ENCODE data around the gene EFNA5.

The EFNA5 gene

GRCh38 chr5:107524111-107524510, 146.6 kb downstream of the EFNA5 start:
- no peak for TF ChIP-seq CTCF (IDR thresholded peaks at IDR 0.05; ENCODE audit: low read depth, low read length, missing control alignments)
- no peak overlapping the region for H3K4me3 ChIP-seq (replicated peaks; ENCODE audit: low read depth, low read length)
- DNase-seq (ENCODE audit: extremely low read depth, low read depth) = no peak

GRCh38 chr5:107523029-107523680, 147.6 kb downstream of the EFNA5 start:
- TF ChIP-seq CTCF (IDR thresholded peaks at IDR 0.05; ENCODE audit: low read depth, low read length, missing control alignments) = no peak
- no peak for DNase-seq (ENCODE audit: extremely low read depth, low read depth)
- H3K4me3 ChIP-seq (replicated peaks; ENCODE audit: low read depth, low read length) = no peak overlapping the region

- no peak for TF ChIP-seq CTCF (IDR thresholded peaks at IDR 0.05; ENCODE audit: low read depth, low read length, missing control alignments)
- DNase-seq (ENCODE audit: extremely low read depth, low read depth) = no peak
- H3K4me3 ChIP-seq (replicated peaks; ENCODE audit: low read depth, low read length) = no peak overlapping the region
Observed at GRCh38 chr5:107522456-107522855, 148.3 kb downstream of the EFNA5 start.

DNA sequence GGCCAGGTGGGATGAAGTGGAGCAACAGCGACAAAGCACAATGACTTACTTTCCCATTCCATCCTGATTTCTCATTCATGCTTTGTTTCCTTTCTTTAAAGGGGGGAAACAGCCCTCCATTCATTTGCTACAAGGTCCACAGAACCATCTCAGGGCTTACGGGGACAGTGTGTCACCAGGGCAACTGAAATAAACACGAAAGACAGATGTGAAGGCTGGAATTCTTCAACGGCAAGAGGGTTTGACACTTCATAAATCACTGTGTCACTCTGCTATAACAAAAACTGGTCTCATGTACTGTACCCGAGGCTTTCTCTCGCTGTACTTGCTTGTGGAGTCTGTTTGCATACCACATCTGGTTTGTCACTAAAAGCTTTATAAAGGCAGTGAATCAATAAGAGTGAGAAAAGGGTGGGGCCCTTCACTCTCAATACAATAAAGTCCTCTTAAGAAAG, 150.8 kb downstream of the EFNA5 start:
- no peak overlapping the region for H3K4me3 ChIP-seq (replicated peaks; ENCODE audit: low read depth, low read length)
- DNase-seq (ENCODE audit: extremely low read depth, low read depth) = peak; percentile 20

DNA sequence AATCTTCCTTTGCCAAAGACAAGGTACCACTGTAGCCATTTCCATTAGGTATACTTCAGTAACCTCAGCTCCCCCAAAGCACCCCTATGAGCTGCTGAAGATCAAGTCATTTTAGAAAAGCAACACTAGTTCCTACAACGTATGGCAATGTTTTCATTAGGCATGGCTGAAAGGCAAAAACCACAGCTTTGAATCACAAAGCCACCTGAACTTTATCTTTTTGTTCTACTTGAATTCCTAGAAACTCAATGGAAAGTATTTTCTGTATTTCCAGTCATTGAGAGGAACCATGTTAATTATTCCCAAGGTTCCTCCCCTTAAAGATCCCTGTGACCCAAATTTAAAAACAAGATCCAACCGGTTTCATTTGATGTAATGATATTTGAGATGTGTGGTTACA, 152.1 kb downstream of the EFNA5 start:
- no peak for TF ChIP-seq CTCF (IDR thresholded peaks at IDR 0.05; ENCODE audit: low read depth, low read length, missing control alignments)
- no peak for DNase-seq (ENCODE audit: extremely low read depth, low read depth)
- H3K4me3 ChIP-seq (replicated peaks; ENCODE audit: low read depth, low read length) = no peak overlapping the region

More for the DNA sequence above, 150.8 kb downstream of the EFNA5 start:
- no peak for TF ChIP-seq CTCF (IDR thresholded peaks at IDR 0.05; ENCODE audit: low read depth, low read length, missing control alignments)

DNA sequence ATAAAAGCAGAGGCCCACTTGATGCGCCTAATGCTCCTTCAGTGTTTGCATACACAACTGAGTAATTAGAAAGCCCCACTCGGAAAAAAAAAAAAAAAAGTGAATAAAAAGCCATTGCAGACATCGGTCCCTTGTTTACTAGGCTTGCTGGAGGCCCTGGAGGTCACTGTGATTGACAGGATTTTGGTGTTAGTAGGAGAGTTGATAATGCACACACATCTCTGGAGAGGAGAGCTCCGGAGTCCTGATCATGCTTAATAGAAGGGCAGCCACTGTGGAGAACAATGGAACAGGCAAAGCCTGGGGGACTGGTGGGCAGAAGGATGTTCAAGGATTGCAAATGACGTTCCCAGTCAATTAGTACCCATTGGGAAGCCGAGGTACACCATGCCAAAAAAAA, 152.5 kb downstream of the EFNA5 start:
- DNase-seq (ENCODE audit: extremely low read depth, low read depth) = no peak
- TF ChIP-seq CTCF (IDR thresholded peaks at IDR 0.05; ENCODE audit: low read depth, low read length, missing control alignments) = no peak
- no peak overlapping the region for H3K4me3 ChIP-seq (replicated peaks; ENCODE audit: low read depth, low read length)
